HG02970 (cell line): Measurements from ENCODE around the gene FAM13B.
"Not testable (repeated sequence)": the region's sequence is repeated elsewhere in the genome, so short reads cannot be mapped to it uniquely, and the experiment has no call there.

Experiments used
- ATAC-seq: cut with Tn5 transposase; IDR thresholded peaks from one replicate; pipeline ENCODE4 v1.9.1; 2021; ENCODE audit warnings: mild to moderate bottlenecking, moderate library complexity, moderate number of reproducible peaks; ENCODE audit not compliant: unreplicated experiment, low FRiP score

Gene FAM13B

GRCh38 chr5:138035605-138036537 is 3.0 kb upstream of the FAM13B start:
- ATAC-seq: peak; percentile 22

- no peak for ATAC-seq
Measured at GRCh38 chr5:138033907-138034306, 1.0 kb upstream of the FAM13B start.

- no peak for ATAC-seq
Measured at GRCh38 chr5:138033386-138033808, 518 bp upstream of the FAM13B start.

GRCh38 chr5:138032028-138032571 is 779 bp downstream of the FAM13B start:
- ATAC-seq: peak; percentile 45

GRCh38 chr5:138029944-138030343 is 2.9 kb downstream of the FAM13B start:
- no peak for ATAC-seq

- ATAC-seq: no peak
Measured at GRCh38 chr5:138029501-138029900, 3.4 kb downstream of the FAM13B start.

- ATAC-seq: no peak
Measured at GRCh38 chr5:138028971-138029365, 3.9 kb downstream of the FAM13B start.

- ATAC-seq: not testable (repeated sequence)
Measured at GRCh38 chr5:138028262-138028970, 4.5 kb downstream of the FAM13B start.

- ATAC-seq: not testable (repeated sequence)
Measured at GRCh38 chr5:138026793-138027192, 6.1 kb downstream of the FAM13B start.

- no peak for ATAC-seq
Measured at GRCh38 chr5:138025285-138025684, 7.6 kb downstream of the FAM13B start.

- ATAC-seq: no peak
Measured at GRCh38 chr5:138024117-138024516, 8.8 kb downstream of the FAM13B start.

- ATAC-seq: no peak
Measured at GRCh38 chr5:138022912-138023311, 10.0 kb downstream of the FAM13B start.

GRCh38 chr5:138021771-138022170 is 11.1 kb downstream of the FAM13B start:
- ATAC-seq: no peak

- no peak for ATAC-seq
Measured at GRCh38 chr5:138018849-138019248, 14.0 kb downstream of the FAM13B start.

GRCh38 chr5:138015916-138016315 is 17.0 kb downstream of the FAM13B start:
- no peak for ATAC-seq

GRCh38 chr5:138011991-138012390 is 20.9 kb downstream of the FAM13B start:
- ATAC-seq: no peak

- no peak for ATAC-seq
Measured at GRCh38 chr5:138000102-138000723, 32.7 kb downstream of the FAM13B start.

GRCh38 chr5:137997726-137998213 is 35.1 kb downstream of the FAM13B start:
- no peak for ATAC-seq

- ATAC-seq: no peak
Measured at GRCh38 chr5:137995749-137996128, 37.1 kb downstream of the FAM13B start.

GRCh38 chr5:137995077-137995748 is 37.7 kb downstream of the FAM13B start:
- ATAC-seq: no peak
